Epithelial cell of proximal tubule (primary cell): ENCODE data around the gene RSF1. TPM values are rescaled to one million over a fixed set of nuclear protein-coding genes. Genes with fewer than 3 reads are reported as not detected.

Experiments
- DNase-seq: peaks from one replicate; pipeline ENCODE4 v3.0.0-alpha.2; 2011; ENCODE audit warnings: low read depth
- H3K4me3 ChIP-seq: 2 replicates; pipeline ENCODE4 v1.5.1; 2011; ENCODE audit warnings: low read depth, mild to moderate bottlenecking, low read length
- total RNA-seq: library from RNA; depleted of rRNA; stranded (reverse); fragments of >200 nt; gene quantifications from 2 replicates; pipeline ENCODE4 v1.2.3, GENCODE V29; 2015
- TF ChIP-seq, protein P1 (sequence below): conservative IDR thresholded peaks from 2 replicates; pipeline ENCODE4 v1.5.1; 2012; ENCODE audit warnings: low read depth, mild to moderate bottlenecking, low read length

RSF1 gene
- total RNA-seq, 1 donor from 2014 or later: 46.7 TPM

DNA sequence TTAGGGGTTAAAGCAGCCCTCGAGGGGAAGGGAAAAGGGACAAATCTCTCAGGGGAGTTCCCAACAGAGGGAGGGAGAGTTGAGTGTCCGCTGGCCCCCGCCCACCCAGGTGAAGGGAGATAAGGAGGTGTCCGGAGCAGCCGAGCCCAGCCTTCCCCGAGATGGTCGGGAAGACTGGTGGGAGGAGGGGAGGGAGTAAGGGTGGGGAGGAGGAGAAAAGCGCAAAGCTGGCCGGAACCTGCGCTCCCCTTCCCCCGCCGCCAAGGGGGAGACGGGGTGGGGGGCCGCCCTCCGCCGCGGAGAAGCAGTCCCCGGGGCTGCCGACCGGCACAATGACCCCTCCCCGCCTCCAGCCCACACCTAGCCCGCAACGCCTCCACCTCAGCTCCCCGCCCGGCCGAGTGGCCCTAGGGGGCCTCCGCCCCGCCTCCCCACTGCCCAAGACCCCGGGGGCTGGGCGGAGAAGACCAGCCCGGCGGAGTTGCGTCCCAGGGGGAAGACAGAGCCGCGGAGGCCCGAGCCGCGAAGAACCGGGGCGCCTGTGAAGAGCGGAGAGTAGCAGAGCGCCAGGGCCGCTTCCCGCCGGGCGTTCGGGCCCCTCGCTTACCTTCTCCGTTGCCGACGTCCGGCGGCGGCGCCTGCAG, 479 bp downstream of the RSF1 start:
- H3K4me3 ChIP-seq: peak overlapping the region; percentile 81
- TF ChIP-seq, protein P1, sequence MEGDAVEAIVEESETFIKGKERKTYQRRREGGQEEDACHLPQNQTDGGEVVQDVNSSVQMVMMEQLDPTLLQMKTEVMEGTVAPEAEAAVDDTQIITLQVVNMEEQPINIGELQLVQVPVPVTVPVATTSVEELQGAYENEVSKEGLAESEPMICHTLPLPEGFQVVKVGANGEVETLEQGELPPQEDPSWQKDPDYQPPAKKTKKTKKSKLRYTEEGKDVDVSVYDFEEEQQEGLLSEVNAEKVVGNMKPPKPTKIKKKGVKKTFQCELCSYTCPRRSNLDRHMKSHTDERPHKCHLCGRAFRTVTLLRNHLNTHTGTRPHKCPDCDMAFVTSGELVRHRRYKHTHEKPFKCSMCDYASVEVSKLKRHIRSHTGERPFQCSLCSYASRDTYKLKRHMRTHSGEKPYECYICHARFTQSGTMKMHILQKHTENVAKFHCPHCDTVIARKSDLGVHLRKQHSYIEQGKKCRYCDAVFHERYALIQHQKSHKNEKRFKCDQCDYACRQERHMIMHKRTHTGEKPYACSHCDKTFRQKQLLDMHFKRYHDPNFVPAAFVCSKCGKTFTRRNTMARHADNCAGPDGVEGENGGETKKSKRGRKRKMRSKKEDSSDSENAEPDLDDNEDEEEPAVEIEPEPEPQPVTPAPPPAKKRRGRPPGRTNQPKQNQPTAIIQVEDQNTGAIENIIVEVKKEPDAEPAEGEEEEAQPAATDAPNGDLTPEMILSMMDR: no peak
- no peak for DNase-seq

- H3K4me3 ChIP-seq: peak overlapping the region; percentile 81
- TF ChIP-seq, protein P1: peak; percentile 3
- DNase-seq: peak; percentile 40
These were observed 1.1 kb downstream of the RSF1 start for GRCh38 chr11:77819411-77819920.

DNA sequence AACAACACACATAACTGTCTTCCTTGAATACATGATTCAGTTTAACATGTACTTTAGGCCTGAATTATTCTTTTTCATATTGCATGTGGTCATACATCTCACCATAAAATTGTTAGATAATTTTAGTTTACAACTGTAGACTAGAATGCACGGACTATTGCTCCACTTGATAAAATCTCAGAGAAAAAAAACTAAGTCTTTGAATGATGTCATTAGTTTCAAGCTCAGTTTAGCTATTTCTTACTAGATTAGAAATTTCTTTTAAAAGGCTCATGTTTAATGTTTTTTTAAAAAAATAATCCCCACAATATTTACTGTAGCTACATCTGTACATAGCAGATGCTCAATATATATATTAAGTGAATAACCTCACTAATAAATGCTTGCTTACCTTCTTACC, 5.1 kb downstream of the RSF1 start:
- TF ChIP-seq, protein P1: no peak
- no peak overlapping the region for H3K4me3 ChIP-seq
- DNase-seq: no peak

DNA sequence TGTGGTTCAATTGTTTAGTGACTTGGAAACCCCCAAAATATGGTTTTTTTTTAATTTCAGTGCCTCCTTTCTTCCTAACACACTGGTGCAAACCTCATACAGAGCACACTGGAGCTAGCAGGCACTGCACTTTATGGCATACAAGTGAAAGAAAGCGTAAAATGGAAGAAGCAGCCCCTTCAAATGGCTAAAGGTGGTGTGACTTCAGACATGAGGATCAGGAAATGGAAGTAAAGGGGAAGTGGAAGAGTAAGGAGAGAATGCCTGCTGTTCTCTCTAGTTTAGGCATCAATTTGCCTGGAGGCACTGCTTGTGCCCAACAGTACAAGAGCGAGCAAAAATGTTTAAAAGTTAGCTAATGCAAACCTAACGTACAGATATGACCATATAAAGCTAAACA, 5.7 kb downstream of the RSF1 start:
- no peak for DNase-seq
- TF ChIP-seq, protein P1: no peak
- no peak overlapping the region for H3K4me3 ChIP-seq

GRCh38 chr11:77813256-77813655, 7.3 kb downstream of the RSF1 start:
- TF ChIP-seq, protein P1: no peak
- no peak overlapping the region for H3K4me3 ChIP-seq
- no peak for DNase-seq

DNA sequence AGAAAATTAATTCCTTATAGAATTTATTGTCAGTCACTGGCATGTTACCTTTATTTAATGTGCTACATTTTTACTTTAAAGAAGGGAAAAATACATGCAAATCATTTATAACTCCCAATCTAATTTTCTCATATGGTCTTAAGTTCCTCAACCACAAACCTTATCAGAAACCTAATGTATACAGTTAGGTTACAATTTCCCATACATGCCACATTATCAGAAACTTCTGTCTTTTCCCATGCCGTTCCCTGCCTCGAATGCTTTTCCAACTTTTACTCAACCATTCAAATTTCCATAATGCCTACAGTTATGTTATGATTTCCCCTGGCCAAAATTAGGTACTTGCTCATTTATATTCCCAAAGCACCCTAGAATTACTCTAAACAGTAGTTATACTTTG, 13.5 kb downstream of the RSF1 start:
- no peak overlapping the region for H3K4me3 ChIP-seq
- DNase-seq: no peak
- TF ChIP-seq, protein P1: no peak

DNA sequence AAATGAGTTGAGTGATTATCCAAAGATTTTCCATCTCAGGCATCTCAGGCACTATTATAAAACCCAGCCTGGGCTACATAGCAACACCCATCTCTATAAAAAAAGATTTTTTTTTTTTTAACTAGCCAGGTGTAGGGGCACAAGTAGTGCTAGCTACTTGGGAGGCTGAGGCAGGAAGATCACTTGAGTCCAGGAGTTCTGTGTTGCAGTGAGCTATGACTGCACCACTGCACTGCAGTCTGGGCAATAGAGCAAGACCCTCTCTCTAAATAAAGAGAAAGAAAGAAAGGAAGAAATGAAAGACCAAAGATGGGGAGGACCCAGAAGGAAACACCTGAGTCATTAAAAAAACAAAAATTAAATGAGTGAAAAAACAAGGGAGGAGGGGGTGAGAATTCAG, 14.1 kb downstream of the RSF1 start:
- DNase-seq: no peak
- no peak overlapping the region for H3K4me3 ChIP-seq
- TF ChIP-seq, protein P1: no peak
